OCI-LY7 (cell line): ENCODE data around the gene NACC2.

ENCODE experiments used
- EZH2phosphoT487 ChIP-seq: fragments of 200-600 bp; sonication (generic); IDR thresholded peaks from 2 replicates; pipeline ENCODE4 v1.6.1; 2018; ENCODE audit warnings: low read depth, borderline replicate concordance, mild to moderate bottlenecking, mixed run types, antibody characterized with exemption, low read length, moderate library complexity, mixed read lengths
- TF ChIP-seq, protein P1 (sequence below): fragments of 200-600 bp; sonication (generic); conservative IDR thresholded peaks from 2 replicates; pipeline ENCODE4 v1.5.1; 2014; ENCODE audit warnings: mild to moderate bottlenecking, antibody characterized with exemption, low read length, moderate library complexity, mixed read lengths

DNA sequence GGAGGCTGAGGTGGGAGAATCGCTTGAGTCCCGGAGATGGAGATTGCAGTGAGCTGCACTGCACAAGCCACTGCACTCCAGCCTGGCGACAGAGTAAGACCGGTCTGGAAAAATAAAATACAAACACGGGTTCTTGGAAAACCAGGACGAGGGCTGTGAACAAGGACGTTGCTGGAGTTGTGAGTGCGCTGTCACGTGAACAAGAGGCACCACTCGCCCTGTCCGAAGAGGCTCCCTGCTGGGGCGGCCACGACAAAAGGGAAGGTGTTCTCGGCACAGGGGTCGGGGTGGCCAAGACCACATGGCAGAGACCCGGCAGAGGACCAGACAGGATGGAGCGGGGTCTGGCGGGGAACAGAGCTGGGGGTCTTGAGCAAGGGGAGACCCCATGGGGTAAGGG is 103.3 kb downstream of the NACC2 start:
- TF ChIP-seq, protein P1, sequence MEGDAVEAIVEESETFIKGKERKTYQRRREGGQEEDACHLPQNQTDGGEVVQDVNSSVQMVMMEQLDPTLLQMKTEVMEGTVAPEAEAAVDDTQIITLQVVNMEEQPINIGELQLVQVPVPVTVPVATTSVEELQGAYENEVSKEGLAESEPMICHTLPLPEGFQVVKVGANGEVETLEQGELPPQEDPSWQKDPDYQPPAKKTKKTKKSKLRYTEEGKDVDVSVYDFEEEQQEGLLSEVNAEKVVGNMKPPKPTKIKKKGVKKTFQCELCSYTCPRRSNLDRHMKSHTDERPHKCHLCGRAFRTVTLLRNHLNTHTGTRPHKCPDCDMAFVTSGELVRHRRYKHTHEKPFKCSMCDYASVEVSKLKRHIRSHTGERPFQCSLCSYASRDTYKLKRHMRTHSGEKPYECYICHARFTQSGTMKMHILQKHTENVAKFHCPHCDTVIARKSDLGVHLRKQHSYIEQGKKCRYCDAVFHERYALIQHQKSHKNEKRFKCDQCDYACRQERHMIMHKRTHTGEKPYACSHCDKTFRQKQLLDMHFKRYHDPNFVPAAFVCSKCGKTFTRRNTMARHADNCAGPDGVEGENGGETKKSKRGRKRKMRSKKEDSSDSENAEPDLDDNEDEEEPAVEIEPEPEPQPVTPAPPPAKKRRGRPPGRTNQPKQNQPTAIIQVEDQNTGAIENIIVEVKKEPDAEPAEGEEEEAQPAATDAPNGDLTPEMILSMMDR = no peak
- TF ChIP-seq EZH2phosphoT487 = no peak
